ENCODE data around the gene TPH2.

DNA sequence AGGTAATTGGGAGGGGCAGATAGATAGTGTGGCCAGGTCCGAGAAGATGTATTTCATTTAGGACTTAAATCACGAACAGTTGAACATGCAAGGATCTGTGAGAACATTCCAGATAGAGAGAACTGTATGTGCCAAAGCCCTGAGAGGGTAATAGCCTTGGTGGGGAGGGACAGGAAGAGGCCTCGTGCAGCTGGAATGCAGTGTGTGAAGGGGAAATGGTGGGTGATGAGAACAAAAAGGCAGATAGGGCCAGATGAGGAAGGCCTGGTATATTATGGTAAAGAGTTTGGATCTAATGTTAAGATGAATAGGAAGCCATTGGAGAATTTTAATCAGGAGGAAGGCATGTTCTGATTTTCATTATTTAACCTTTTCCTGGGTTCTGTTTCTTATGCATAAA is 136.3 kb downstream of the TPH2 start:
- TF ChIP-seq POLR2A (IDR thresholded peaks at IDR 0.05) (no peak), POLR2AphosphoS5 (IDR thresholded peaks at IDR 0.05) (no peak)
- TF ChIP-seq, protein P1, sequence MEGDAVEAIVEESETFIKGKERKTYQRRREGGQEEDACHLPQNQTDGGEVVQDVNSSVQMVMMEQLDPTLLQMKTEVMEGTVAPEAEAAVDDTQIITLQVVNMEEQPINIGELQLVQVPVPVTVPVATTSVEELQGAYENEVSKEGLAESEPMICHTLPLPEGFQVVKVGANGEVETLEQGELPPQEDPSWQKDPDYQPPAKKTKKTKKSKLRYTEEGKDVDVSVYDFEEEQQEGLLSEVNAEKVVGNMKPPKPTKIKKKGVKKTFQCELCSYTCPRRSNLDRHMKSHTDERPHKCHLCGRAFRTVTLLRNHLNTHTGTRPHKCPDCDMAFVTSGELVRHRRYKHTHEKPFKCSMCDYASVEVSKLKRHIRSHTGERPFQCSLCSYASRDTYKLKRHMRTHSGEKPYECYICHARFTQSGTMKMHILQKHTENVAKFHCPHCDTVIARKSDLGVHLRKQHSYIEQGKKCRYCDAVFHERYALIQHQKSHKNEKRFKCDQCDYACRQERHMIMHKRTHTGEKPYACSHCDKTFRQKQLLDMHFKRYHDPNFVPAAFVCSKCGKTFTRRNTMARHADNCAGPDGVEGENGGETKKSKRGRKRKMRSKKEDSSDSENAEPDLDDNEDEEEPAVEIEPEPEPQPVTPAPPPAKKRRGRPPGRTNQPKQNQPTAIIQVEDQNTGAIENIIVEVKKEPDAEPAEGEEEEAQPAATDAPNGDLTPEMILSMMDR (IDR thresholded peaks at IDR 0.05), result no peak
